ENCODE measurements around the gene SCO2. TPM values are rescaled to one million over a fixed set of nuclear protein-coding genes. Genes with fewer than 3 reads are reported as not detected.

Gene SCO2
- total and polyA plus RNA-seq, 9 of the 15 experiments (the other 6 are each of a cell fraction or from before 2014, with no cell fraction given), result 0.34 to 4.0 (median 1.1) TPM; not detected in 3

- TF ChIP-seq ZNF431 (CRISPR knock-in tag; IDR thresholded peaks at IDR 0.05) (peak; percentile 73; the same call in 1 of the 2 replicates), ZNF583 (CRISPR knock-in tag; IDR thresholded peaks at IDR 0.05) (no peak), SUPT5H (IDR thresholded peaks at IDR 0.05) (peak; percentile 85), SRSF3 (IDR thresholded peaks at IDR 0.05; ENCODE audit: insufficient read depth, low read length) (no peak), POLR2AphosphoS2 (IDR thresholded peaks at IDR 0.05; ENCODE audit: low read length) (peak; percentile 96), BCLAF1 (IDR thresholded peaks at IDR 0.05; ENCODE audit: borderline replicate concordance in 1 of 2, control insufficient read depth in 1 of 2, low read depth in 2 of 2, low read length in 1 of 2) (0 out of 4 replicates have a peak, but pooled peaks of 1 of the 2 experiments have one; percentile 33), RNF219 (CRISPR knock-in tag; IDR thresholded peaks at IDR 0.05) (no peak), JUND (IDR thresholded peaks at IDR 0.05; ENCODE audit: borderline replicate concordance, low read depth, low read length) (no peak), JUND (tag; IDR thresholded peaks at IDR 0.05; ENCODE audit: borderline replicate concordance, low read depth, low read length) (no peak), ZNF830 (CRISPR knock-in tag; IDR thresholded peaks at IDR 0.05) (peak; percentile 38; the same call in 1 of the 2 replicates), HCFC1 (IDR thresholded peaks at IDR 0.05; ENCODE audit: low read depth, low read length) (0 out of 2 replicates have a peak, but pooled peaks have one; percentile 10), CXXC5 (CRISPR knock-in tag; IDR thresholded peaks at IDR 0.05) (peak; percentile 67), ZNF707 (CRISPR knock-in tag; conservative IDR thresholded peaks at IDR 0.05) (no peak), SLC30A9 (CRISPR knock-in tag; IDR thresholded peaks at IDR 0.05) (no peak), FOXJ3 (CRISPR knock-in tag; IDR thresholded peaks at IDR 0.05) (no peak), ZNF740 (CRISPR knock-in tag; IDR thresholded peaks at IDR 0.05) (peak; percentile 68; the same call in 1 of the 2 replicates), ZNF740 (tag; IDR thresholded peaks at IDR 0.05) (no peak; a peak in 1 of 4 replicates), RAD51 (IDR thresholded peaks at IDR 0.05; ENCODE audit: borderline replicate concordance, low read depth) (peak; percentile 97), ID3 (CRISPR knock-in tag; IDR thresholded peaks at IDR 0.05) (no peak), ID3 (tag; IDR thresholded peaks at IDR 0.05) (peak; percentile 70; the same call in 1 of the 2 replicates), HNRNPK (IDR thresholded peaks at IDR 0.05; ENCODE audit: low read depth, low read length, poor library complexity, severe bottlenecking) (peak; percentile 5), FOXJ2 (tag; IDR thresholded peaks at IDR 0.05) (no peak)
Observed at GRCh38 chr22:50525104-50525857, at the start of gene SCO2 (continued).
